Measurements from ENCODE around the gene SLC30A1.

SLC30A1 gene

GRCh38 chr1:211527888-211528287 is 51.1 kb downstream of the SLC30A1 start:
- peak in 1 of 56 donors; percentile 16 for DNase-seq

- DNase-seq, result no peak
These were observed 52.0 kb downstream of the SLC30A1 start for GRCh38 chr1:211527006-211527405.

GRCh38 chr1:211526101-211526500 is 52.9 kb downstream of the SLC30A1 start:
- no peak for DNase-seq

GRCh38 chr1:211525101-211525676 is 53.8 kb downstream of the SLC30A1 start:
- no peak for DNase-seq

- peak in 15 of 56 donors; percentile 3 to 60 (median 29) for DNase-seq
These were observed 54.4 kb downstream of the SLC30A1 start for GRCh38 chr1:211524521-211524920.

- DNase-seq, result no peak
These were observed 56.2 kb downstream of the SLC30A1 start for GRCh38 chr1:211522804-211523203.

All from nucleus accumbens (tissue), 56 donors.